ENCODE results near the gene HOXA3. TPM values are rescaled to one million over a fixed set of nuclear protein-coding genes. Genes with fewer than 3 reads are reported as not detected.

HOXA3 gene
- total RNA-seq, 1 experiment from 2014 or later, result 22.6 TPM

- H3K27me3 ChIP-seq (replicated peaks; ENCODE audit: control insufficient read depth, insufficient read depth, low read length), result no peaks in the 10 kb centered on the region
- H3K27me3 Mint-ChIP-seq (ENCODE audit: insufficient read depth, unreplicated experiment), result no peaks in the 10 kb centered on the region
- no peaks in the 10 kb centered on the region for H3K9me3 ChIP-seq
- CTCF ChIA-PET, result interaction anchor here (0.5 to 0.8 kb wide), 2 partner anchors 10 to 503 kb away, joined by 3 read pairs; no protein-coding TSS in a partner anchor
- POLR2A ChIA-PET, result no interaction called here
- H3K27ac Mint-ChIP-seq (ENCODE audit: unreplicated experiment), result peak overlapping the region; percentile 42
- H3K4me1 ChIP-seq, result peaks cover 5% of the 10 kb centered on the region; the same call in 1 of the 2 replicates
- DNase-seq, result no peak
- peak overlapping the region; percentile 78 for H3K4me3 Mint-ChIP-seq (ENCODE audit: unreplicated experiment)
- intact Hi-C loops (cut with micrococcal nuclease; ENCODE audit: unreplicated experiment), result loop anchor here (10.0 kb wide), 1 partner anchor 961 kb away; the partner anchor contains the start of genes CBX3 and HNRNPA2B1
- H3K36me3 Mint-ChIP-seq (ENCODE audit: insufficient read depth, unreplicated experiment), result peaks cover 11% of the 10 kb centered on the region
- H3K36me3 ChIP-seq (ENCODE audit: control insufficient read depth, insufficient read depth, low read length), result no peaks in the 10 kb centered on the region
- peaks cover 7% of the 10 kb centered on the region for H3K4me1 Mint-ChIP-seq (ENCODE audit: low read depth, unreplicated experiment)
- peak overlapping the region; percentile 66 for H3K4me3 ChIP-seq (ENCODE audit: low read depth, low read length)
- no peaks in the 10 kb centered on the region for H3K9me3 Mint-ChIP-seq (ENCODE audit: unreplicated experiment)
- BruUV-seq (replicated peaks), result no TSS peak
- no peak for TF ChIP-seq CTCF (IDR thresholded peaks at IDR 0.05; ENCODE audit: insufficient read depth in 1 of 2, low read depth in 1 of 2, low read length in 1 of 2, severe bottlenecking in 1 of 2, unreplicated experiment in 1 of 2)
Observed at GRCh38 chr7:27165996-27166530, 13.7 kb upstream of the HOXA3 start.

GRCh38 chr7:27165089-27165995 lies 13.0 kb upstream of the HOXA3 start, which contains the start of gene HOXA9:
Gene HOXA9, minus strand, starts transcription at chr7:27165537. Its CDS starts 80 bp downstream, at chr7:27165457.
- H3K4me1 Mint-ChIP-seq (ENCODE audit: low read depth, unreplicated experiment), result peaks cover 7% of the 10 kb centered on the region
- ChIA-PET POLR2A (interaction anchor here (0.6 kb wide), 1 partner anchor 576 kb away, joined by 3 read pairs; no protein-coding TSS in a partner anchor), CTCF (interaction anchor here (0.5 to 1.0 kb wide), 4 partner anchors 11 to 504 kb away, joined by 3 to 4 read pairs (median 3); no protein-coding TSS in a partner anchor)
- H3K27ac Mint-ChIP-seq (ENCODE audit: unreplicated experiment), result peak within 1 kb of the TSS; percentile 42
- H3K36me3 Mint-ChIP-seq (ENCODE audit: insufficient read depth, unreplicated experiment), result peaks cover 11% of the 10 kb centered on the region
- Histone ChIP-seq H3K4me3 (ENCODE audit: low read depth, low read length) (peak within 1 kb of the TSS; percentile 66), H3K4me1 (peaks cover 5% of the 10 kb centered on the region), H3K27me3 (replicated peaks; ENCODE audit: control insufficient read depth, insufficient read depth, low read length) (no peaks in the 10 kb centered on the region), H3K36me3 (ENCODE audit: control insufficient read depth, insufficient read depth, low read length) (no peaks in the 10 kb centered on the region), H3K9me3 (no peaks in the 10 kb centered on the region)
- BruUV-seq (replicated peaks), result no TSS peak
- H3K27me3 Mint-ChIP-seq (ENCODE audit: insufficient read depth, unreplicated experiment), result no peaks in the 10 kb centered on the region
- H3K9me3 Mint-ChIP-seq (ENCODE audit: unreplicated experiment), result no peaks in the 10 kb centered on the region
- DNase-seq, result peak; percentile 81
- H3K4me3 Mint-ChIP-seq (ENCODE audit: unreplicated experiment), result peak within 1 kb of the TSS; percentile 78
- intact Hi-C loops (cut with micrococcal nuclease; ENCODE audit: unreplicated experiment), result loop anchor here (10.0 kb wide), 1 partner anchor 961 kb away; the partner anchor contains the start of genes CBX3 and HNRNPA2B1
- peak in 1 of 2 experiments; percentile 38 for TF ChIP-seq CTCF (IDR thresholded peaks at IDR 0.05; ENCODE audit: insufficient read depth in 1 of 2, low read depth in 1 of 2, low read length in 1 of 2, severe bottlenecking in 1 of 2, unreplicated experiment in 1 of 2)
